ENCODE data around the gene CLEC11A. TPM values are rescaled to one million over a fixed set of nuclear protein-coding genes. Genes with fewer than 3 reads are reported as not detected.
"Not testable (repeated sequence)": the region's sequence is repeated elsewhere in the genome, so short reads cannot be mapped to it uniquely, and the experiment has no call there.

Gene CLEC11A
- total and polyA plus RNA-seq, 8 donors, result 13.7 to 49.1 (median 40.3) TPM

DNA sequence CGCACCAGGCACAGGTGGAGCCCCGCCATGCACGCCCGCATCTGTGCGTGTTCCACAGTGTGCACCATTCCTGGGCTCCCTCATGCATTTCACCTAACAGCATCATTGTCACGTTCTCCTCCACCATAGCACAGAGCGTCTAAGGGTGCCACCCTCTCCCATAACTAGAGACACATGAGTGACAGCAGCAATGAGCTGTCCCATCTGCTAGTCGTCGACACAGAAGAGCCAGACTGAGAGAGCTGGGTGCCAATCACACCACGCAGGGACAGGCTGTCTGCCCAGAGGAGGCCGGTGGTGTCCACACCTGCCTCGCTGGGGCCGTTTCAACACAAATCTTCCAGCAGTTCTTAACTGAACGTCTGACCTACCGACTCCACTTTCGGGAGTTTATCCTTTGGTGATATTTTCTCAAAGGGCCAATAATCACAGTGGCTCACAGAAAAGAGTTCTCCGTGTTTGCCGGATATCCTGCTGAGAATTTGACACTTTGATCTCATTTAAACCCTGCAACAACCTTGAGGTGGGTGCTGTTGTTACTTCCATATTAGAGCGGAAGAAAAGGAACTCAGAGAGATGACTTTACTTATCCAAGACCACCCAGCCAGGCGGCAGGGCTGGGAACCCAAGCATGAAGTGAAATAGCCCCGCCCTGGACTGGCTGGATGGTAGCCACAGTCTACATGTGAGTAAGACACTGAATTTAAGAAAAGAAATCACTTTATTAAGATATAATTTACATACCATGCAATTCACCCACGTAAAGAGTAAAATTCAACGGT is 16.2 kb downstream of the CLEC11A start:
- DNase-seq (no peak), ATAC-seq (no peak)
- H3K36me3 ChIP-seq, result no peaks in the 10 kb centered on the region
- H3K27me3 ChIP-seq, result peaks cover 11 to 94% of the 10 kb centered on the region in 2 donors
- intact Hi-C loops (cut with DNase I), result no loop called here
- H3K9me3 ChIP-seq, result no peaks in the 10 kb centered on the region
- H3K27ac ChIP-seq, result no peak overlapping the region
- TF ChIP-seq, protein P1, sequence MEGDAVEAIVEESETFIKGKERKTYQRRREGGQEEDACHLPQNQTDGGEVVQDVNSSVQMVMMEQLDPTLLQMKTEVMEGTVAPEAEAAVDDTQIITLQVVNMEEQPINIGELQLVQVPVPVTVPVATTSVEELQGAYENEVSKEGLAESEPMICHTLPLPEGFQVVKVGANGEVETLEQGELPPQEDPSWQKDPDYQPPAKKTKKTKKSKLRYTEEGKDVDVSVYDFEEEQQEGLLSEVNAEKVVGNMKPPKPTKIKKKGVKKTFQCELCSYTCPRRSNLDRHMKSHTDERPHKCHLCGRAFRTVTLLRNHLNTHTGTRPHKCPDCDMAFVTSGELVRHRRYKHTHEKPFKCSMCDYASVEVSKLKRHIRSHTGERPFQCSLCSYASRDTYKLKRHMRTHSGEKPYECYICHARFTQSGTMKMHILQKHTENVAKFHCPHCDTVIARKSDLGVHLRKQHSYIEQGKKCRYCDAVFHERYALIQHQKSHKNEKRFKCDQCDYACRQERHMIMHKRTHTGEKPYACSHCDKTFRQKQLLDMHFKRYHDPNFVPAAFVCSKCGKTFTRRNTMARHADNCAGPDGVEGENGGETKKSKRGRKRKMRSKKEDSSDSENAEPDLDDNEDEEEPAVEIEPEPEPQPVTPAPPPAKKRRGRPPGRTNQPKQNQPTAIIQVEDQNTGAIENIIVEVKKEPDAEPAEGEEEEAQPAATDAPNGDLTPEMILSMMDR (IDR thresholded peaks at IDR 0.05), result no peak
- H3K4me1 ChIP-seq, result no peaks in the 10 kb centered on the region
- H3K4me3 ChIP-seq, result no peak overlapping the region

DNA sequence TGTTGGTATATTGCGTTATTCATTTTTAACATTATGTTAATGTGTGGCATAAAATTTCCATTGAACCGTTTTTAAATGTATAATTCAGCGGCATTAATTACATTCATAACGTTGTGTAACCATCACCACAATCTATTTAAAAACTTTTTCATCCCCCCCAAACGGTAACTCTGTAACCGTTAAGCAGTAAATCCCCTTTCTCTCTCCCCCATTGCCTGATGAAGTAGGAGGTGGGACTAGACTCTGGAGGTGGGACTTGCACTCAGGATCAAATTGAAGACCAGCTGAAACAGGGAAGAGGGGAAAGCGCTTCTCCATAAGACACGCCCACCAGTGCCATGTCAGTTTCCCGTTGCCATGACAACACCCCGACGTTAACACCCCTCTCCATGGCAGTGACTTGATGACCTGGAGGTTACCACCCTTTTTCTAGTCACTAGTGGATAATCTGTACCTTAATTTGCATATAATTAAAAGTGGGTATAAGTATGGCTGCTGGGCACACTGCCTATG is 16.8 kb downstream of the CLEC11A start:
- TF ChIP-seq, protein P1 (IDR thresholded peaks at IDR 0.05), result no peak
- Histone ChIP-seq H3K4me3 (no peak overlapping the region), H3K4me1 (no peaks in the 10 kb centered on the region), H3K36me3 (no peaks in the 10 kb centered on the region), H3K27ac (no peak overlapping the region), H3K27me3 (peaks cover 11 to 88% of the 10 kb centered on the region in 2 donors), H3K9me3 (no peaks in the 10 kb centered on the region)
- DNase-seq, result no peak
- ATAC-seq, result no peak
- intact Hi-C loops (cut with DNase I), result no loop called here

DNA sequence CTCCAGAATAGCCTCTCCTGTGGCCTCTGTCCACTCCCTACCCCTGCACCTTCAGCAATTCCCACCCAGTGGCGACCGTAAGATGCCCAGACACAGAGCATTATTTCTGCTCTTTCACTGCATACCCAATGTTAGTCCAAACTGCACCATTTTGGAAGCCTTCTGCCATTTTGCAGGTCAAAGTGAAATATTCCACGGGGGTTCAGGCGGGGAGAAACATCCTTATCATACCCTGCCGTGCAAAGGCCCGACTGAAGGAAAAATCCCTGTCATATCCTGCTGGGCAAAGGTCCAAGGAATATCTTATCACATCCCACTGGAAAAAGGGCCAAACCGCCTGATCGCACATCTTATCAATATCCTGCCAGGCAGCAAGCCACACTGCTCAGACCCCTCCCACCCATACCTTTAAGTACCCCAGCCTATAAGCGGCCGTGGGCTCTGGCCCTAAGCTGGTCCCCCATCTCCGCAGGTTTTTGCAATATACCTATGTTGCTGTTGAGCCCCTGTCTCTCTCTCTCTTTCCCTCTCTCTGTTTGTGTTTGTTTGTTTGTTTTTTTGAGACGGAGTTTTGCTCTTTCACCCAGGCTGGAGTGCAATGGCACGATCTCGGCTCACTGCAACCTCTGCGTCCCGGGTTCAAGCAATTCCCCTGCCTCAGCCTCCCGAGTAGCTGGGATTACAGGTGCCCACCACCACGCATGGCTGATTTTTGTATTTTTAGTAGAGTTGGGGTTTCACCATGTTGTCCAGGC is 18.2 kb downstream of the CLEC11A start:
- H3K36me3 ChIP-seq, result no peaks in the 10 kb centered on the region
- TF ChIP-seq, protein P1 (IDR thresholded peaks at IDR 0.05), result no peak
- H3K4me3 ChIP-seq, result no peak overlapping the region
- H3K4me1 ChIP-seq, result no peaks in the 10 kb centered on the region
- DNase-seq (no peak), ATAC-seq (no peak)
- H3K27ac ChIP-seq, result no peak overlapping the region
- intact Hi-C loops (cut with DNase I), result no loop called here
- H3K27me3 ChIP-seq, result peaks cover 2 to 74% of the 10 kb centered on the region in 2 donors
- H3K9me3 ChIP-seq, result no peaks in the 10 kb centered on the region

DNA sequence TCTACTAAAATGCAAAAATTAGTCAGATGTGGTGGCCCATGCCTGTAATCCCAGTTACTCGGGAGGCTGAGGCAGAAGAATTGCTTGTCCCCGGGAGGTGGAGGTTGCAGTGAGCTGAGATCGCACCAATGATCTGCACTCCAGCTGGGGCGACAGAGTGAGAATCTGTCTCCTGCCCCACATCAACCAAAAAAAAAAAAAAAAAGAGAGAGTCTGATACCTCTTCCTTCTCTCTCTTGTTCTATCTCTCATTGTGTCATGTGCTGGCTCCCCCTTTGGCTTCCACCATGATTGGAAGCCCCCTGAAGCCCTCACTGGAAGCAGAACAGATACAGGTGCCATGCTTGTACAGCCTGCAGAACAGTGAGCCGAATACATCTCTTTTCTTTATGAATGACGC is 20.4 kb downstream of the CLEC11A start:
- TF ChIP-seq, protein P1 (IDR thresholded peaks at IDR 0.05), result no peak
- no peaks in the 10 kb centered on the region for H3K9me3 ChIP-seq
- H3K27me3 ChIP-seq, result peaks cover 0 to 60% of the 10 kb centered on the region in 2 donors
- no peaks in the 10 kb centered on the region for H3K4me1 ChIP-seq
- intact Hi-C loops (cut with DNase I), result no loop called here
- H3K36me3 ChIP-seq, result no peaks in the 10 kb centered on the region
- ATAC-seq (no peak), DNase-seq (no peak)
- no peak overlapping the region for H3K4me3 ChIP-seq
- H3K27ac ChIP-seq, result no peak overlapping the region

DNA sequence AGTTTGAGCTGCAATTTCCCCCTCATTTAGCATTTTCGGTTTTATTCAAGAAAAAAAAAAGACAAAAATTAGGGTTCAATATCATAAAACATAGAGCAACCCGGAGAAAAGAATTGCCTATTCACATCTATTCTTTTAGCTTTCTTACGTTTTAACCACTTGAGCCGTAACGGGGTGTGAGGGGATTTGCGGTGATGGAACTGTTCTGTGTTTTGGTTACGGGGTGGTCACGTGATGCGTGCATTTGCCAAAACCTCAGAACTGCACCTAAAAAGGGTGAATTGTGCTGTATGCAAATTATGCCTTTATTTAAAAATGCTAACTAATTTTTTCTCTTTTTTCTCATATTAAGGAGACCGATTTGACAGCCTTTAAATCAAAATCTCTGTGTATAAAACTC is 22.1 kb downstream of the CLEC11A start:
- Histone ChIP-seq H3K9me3 (no peaks in the 10 kb centered on the region), H3K27me3 (peaks cover 0 to 54% of the 10 kb centered on the region in 2 donors), H3K36me3 (no peaks in the 10 kb centered on the region), H3K4me1 (no peaks in the 10 kb centered on the region), H3K27ac (no peak overlapping the region), H3K4me3 (no peak overlapping the region)
- intact Hi-C loops (cut with DNase I), result no loop called here
- DNase-seq (no peak), ATAC-seq (no peak)
- TF ChIP-seq, protein P1 (IDR thresholded peaks at IDR 0.05), result no peak

DNA sequence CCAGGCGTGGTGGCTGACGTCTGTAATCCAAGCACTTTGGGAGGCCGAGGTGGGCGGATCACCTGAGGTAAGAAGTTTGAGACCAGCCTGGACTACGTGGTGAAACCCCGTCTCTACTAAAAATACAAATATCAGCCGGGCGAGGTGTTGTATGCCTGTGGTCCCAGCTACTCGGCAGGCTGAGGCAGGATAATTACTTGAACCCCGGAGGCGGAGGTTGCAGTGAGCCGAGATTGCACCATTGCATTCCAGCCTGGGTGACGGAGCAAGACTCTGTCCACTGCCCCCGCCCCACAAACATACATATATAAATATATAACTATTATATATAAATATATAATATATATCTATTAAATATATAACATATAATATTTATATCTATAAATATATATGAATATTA is 24.0 kb downstream of the CLEC11A start:
- DNase-seq; H3K4me1 ChIP-seq; ATAC-seq; H3K36me3 ChIP-seq; H3K4me3 ChIP-seq; H3K9me3 ChIP-seq; H3K27ac ChIP-seq; intact Hi-C loops (cut with DNase I): not testable (repeated sequence)
- H3K27me3 ChIP-seq, result peaks cover 0 to 35% of the 10 kb centered on the region in 2 donors

Measured in left lung (tissue), 10 donors.